IMR-90 (cell line): ENCODE results near the gene RNGTT. TPM values are rescaled to one million over a fixed set of nuclear protein-coding genes. Genes with fewer than 3 reads are reported as not detected.

Experiments used
- ATAC-seq: fragments of 200-7000 bp; cut with Tn5 transposase; 2 replicates; pipeline ENCODE4 v1.9.1; 2020; ENCODE audit warnings: low read depth, mild to moderate bottlenecking, moderate library complexity
- BruUV-seq: library from RNA; stranded (reverse); fragments of 400-500 nt; replicated peaks from 2 replicates; lab custom pipeline; 2021; lab: Mats Ljungman, UMichigan
- CTCF ChIA-PET: fragments of 300-600 bp; formaldehyde crosslinking; extraction: SDS; loops from one replicate; lab custom pipeline; 2021; ENCODE audit warnings: antibody characterized with exemption; lab: Yijun Ruan, JAX
- POLR2A ChIA-PET: fragments of 300-600 bp; sonication (Branson Sonifier 250); formaldehyde crosslinking; loops from one replicate; lab custom pipeline; 2022; ENCODE audit warnings: antibody characterized with exemption; ENCODE audit not compliant: unreplicated experiment; lab: Charles Lee
- DNase-seq: peaks from one replicate; pipeline ENCODE4 v3.0.0; 2013
- H2AFZ ChIP-seq: replicated peaks from 2 replicates; pipeline ENCODE3; 2013; ENCODE audit warnings: low read length, mild to moderate bottlenecking; ENCODE audit not compliant: poor library complexity
- H2AK5ac ChIP-seq: 2 replicates; pipeline ENCODE4 v1.6.1; 2013; ENCODE audit warnings: low read depth, low read length, inconsistent platforms
- H2AK9ac ChIP-seq: replicated peaks from 2 replicates; pipeline ENCODE3; 2013; ENCODE audit warnings: mild to moderate bottlenecking, low read depth, low read length, moderate library complexity; ENCODE audit not compliant: poor library complexity
- H2BK120ac ChIP-seq: 2 replicates; pipeline ENCODE4 v1.6.1; 2013; ENCODE audit warnings: low read depth, low read length, inconsistent platforms
- H2BK15ac ChIP-seq: 3 replicates; pipeline ENCODE4 v1.6.1; 2013; ENCODE audit warnings: low read depth, low read length, inconsistent platforms
- H2BK20ac ChIP-seq: 2 replicates; pipeline ENCODE4 v1.6.1; 2013; ENCODE audit warnings: low read depth, mild to moderate bottlenecking, inconsistent platforms, low read length, moderate library complexity
- H2BK5ac ChIP-seq: 2 replicates; pipeline ENCODE4 v1.6.1; 2013; ENCODE audit warnings: mild to moderate bottlenecking, low read depth, low read length, inconsistent platforms; ENCODE audit not compliant: poor library complexity, severe bottlenecking
- H3K14ac ChIP-seq: replicated peaks from 2 replicates; pipeline ENCODE4 v1.6.1; 2013; ENCODE audit warnings: low read depth, low read length, inconsistent platforms
- H3K18ac ChIP-seq: 2 replicates; pipeline ENCODE4 v1.6.1; 2013; ENCODE audit warnings: low read depth, low read length, control low read depth
- H3K23ac ChIP-seq: 2 replicates; pipeline ENCODE4 v1.6.1; 2013; ENCODE audit warnings: low read depth, low read length, inconsistent platforms
- H3K27ac ChIP-seq: 2 replicates; pipeline ENCODE4 v1.5.1; 2013; ENCODE audit warnings: mild to moderate bottlenecking, control low read depth, low read length; ENCODE audit not compliant: insufficient read depth
- H3K27me3 ChIP-seq: 2 replicates; pipeline ENCODE4 v1.6.1; 2013; ENCODE audit warnings: low read length; ENCODE audit not compliant: control insufficient read depth, insufficient read depth
- H3K36me3 ChIP-seq: 2 replicates; pipeline ENCODE4 v1.6.1; 2013; ENCODE audit warnings: low read length, mixed read lengths; ENCODE audit not compliant: control insufficient read depth, insufficient read depth
- H3K4ac ChIP-seq: 2 replicates; pipeline ENCODE4 v1.6.1; 2013; ENCODE audit warnings: low read depth, low read length, inconsistent platforms
- H3K4me1 ChIP-seq: 2 replicates; pipeline ENCODE4 v1.6.1; 2013; ENCODE audit warnings: low read length, mixed read lengths; ENCODE audit not compliant: control insufficient read depth, insufficient read depth
- H3K4me2 ChIP-seq: 2 replicates; pipeline ENCODE4 v1.6.1; 2013; ENCODE audit warnings: low read depth, mild to moderate bottlenecking, control low read depth, low read length, moderate library complexity
- H3K4me3 ChIP-seq: 2 replicates; pipeline ENCODE4 v1.5.1; 2013; ENCODE audit warnings: low read depth, mild to moderate bottlenecking, control low read depth, low read length, moderate library complexity; ENCODE audit not compliant: insufficient read depth
- H3K56ac ChIP-seq: 2 replicates; pipeline ENCODE4 v1.6.1; 2013; ENCODE audit warnings: low read length, inconsistent platforms; ENCODE audit not compliant: insufficient read depth; ENCODE audit errors: extremely low read depth
- H3K79me1 ChIP-seq, 2 experiments: 2 replicates each; pipeline ENCODE4 v1.6.1; 2013; ENCODE audit warnings: low read length in 2 of 2, inconsistent platforms in 1 of 2, low read depth in 1 of 2
- H3K9ac ChIP-seq: 2 replicates; pipeline ENCODE4 v1.6.1; 2013; ENCODE audit warnings: low read depth, low read length, control low read depth
- H3K9me1 ChIP-seq: 2 replicates; pipeline ENCODE4 v1.6.1; 2013; ENCODE audit warnings: low read length, inconsistent platforms; ENCODE audit not compliant: insufficient read depth
- H3K9me3 ChIP-seq: 2 replicates; pipeline ENCODE4 v1.6.1; 2013; ENCODE audit warnings: low read length; ENCODE audit not compliant: control insufficient read depth, insufficient read depth
- H4K20me1 ChIP-seq: 2 replicates; pipeline ENCODE4 v1.6.1; 2013; ENCODE audit warnings: low read length, inconsistent platforms; ENCODE audit not compliant: insufficient read depth
- H4K5ac ChIP-seq: 2 replicates; pipeline ENCODE4 v1.6.1; 2013; ENCODE audit warnings: mild to moderate bottlenecking, low read depth, low read length, control low read depth
- H4K8ac ChIP-seq, 2 experiments: 2 replicates each; pipeline ENCODE4 v1.6.1; 2013; ENCODE audit warnings: low read depth in 2 of 2, low read length in 2 of 2, control low read depth in 1 of 2, inconsistent platforms in 1 of 2
- H4K91ac ChIP-seq: 2 replicates; pipeline ENCODE4 v1.6.1; 2013; ENCODE audit warnings: low read depth, low read length, inconsistent platforms; ENCODE audit not compliant: insufficient read depth
- CHD1 ChIP-seq: IDR thresholded peaks from 2 replicates; pipeline ENCODE4 v1.6.1; 2012; ENCODE audit warnings: low read depth, low read length, improper control_type of control experiment
- CTCF ChIP-seq: conservative IDR thresholded peaks from 2 replicates; pipeline ENCODE4 v1.5.1; 2012; ENCODE audit warnings: mild to moderate bottlenecking, low read depth, low read length, improper control_type of control experiment
- MAFK ChIP-seq: IDR thresholded peaks from 2 replicates; pipeline ENCODE4 v1.6.1; 2012; ENCODE audit warnings: low read depth, low read length, improper control_type of control experiment
- MAZ ChIP-seq: IDR thresholded peaks from 2 replicates; pipeline ENCODE4 v1.6.1; 2012; ENCODE audit warnings: low read depth, mild to moderate bottlenecking, low read length, improper control_type of control experiment, moderate library complexity, borderline replicate concordance
- MXI1 ChIP-seq: IDR thresholded peaks from 2 replicates; pipeline ENCODE4 v1.6.1; 2012; ENCODE audit warnings: low read depth, mild to moderate bottlenecking, low read length, moderate library complexity, borderline replicate concordance
- NFE2L2 ChIP-seq: fragments of 150-350 bp; IDR thresholded peaks from 2 replicates; pipeline ENCODE4 v1.6.1; 2016; ENCODE audit warnings: low read depth, mild to moderate bottlenecking, low read length
- POLR2A ChIP-seq: IDR thresholded peaks from 2 replicates; pipeline ENCODE4 v1.6.1; 2012; ENCODE audit warnings: mild to moderate bottlenecking, low read depth, low read length
- RAD21 ChIP-seq: IDR thresholded peaks from 2 replicates; pipeline ENCODE4 v1.6.1; 2012; ENCODE audit warnings: low read length, improper control_type of control experiment
- RFX5 ChIP-seq: IDR thresholded peaks from 2 replicates; pipeline ENCODE4 v1.8.0; 2012; ENCODE audit warnings: low read depth, mild to moderate bottlenecking, low read length, moderate library complexity
- SMC3 ChIP-seq: fragments of 150-350 bp; IDR thresholded peaks from 2 replicates; pipeline ENCODE4 v1.6.1; 2016; ENCODE audit warnings: low read depth, mild to moderate bottlenecking, antibody characterized with exemption, low read length, moderate library complexity
- WGBS, 2 experiments: methylation state at CpG; one replicate each; pipeline versions ENCODE4 v1.1.5 to v1.1.7; 2013; ENCODE audit warnings: missing lambda C conversion rate in 2 of 2; ENCODE audit not compliant: insufficient read length in 1 of 2; ENCODE audit errors: extremely low coverage in 2 of 2; 5-methylcytosine and 5-hydroxymethylcytosine counted together
- dilution Hi-C: fragments of 300-500 bp; cut with HindIII; formaldehyde crosslinking; loops from one replicate; pipeline ENCODE4 v1.14.3; 2018; ENCODE audit warnings: low sequenced_read_pairs; ENCODE audit not compliant: unreplicated experiment
- in situ Hi-C: fragments of 300-500 bp; cut with MboI; formaldehyde crosslinking; loops from 3 replicates; pipeline ENCODE4 v1.14.3; 2019; ENCODE audit warnings: low sequenced_read_pairs, inconsistent platforms, mixed read lengths
- intact Hi-C: fragments of 100-400 bp; cut with micrococcal nuclease; formaldehyde crosslinking; loops from 2 replicates; pipeline ENCODE4 v1.10.0; 2022
- polyA plus RNA-seq, 3 experiments: library from polyadenylated mRNA; depleted of rRNA; stranded (reverse); fragments of >200 nt; gene quantifications; 2 replicates each; pipeline ENCODE4 v1.2.3, GENCODE V29; 2012; ENCODE audit warnings: low replicate concordance in 1 of 3
- total RNA-seq: library from RNA; depleted of rRNA; stranded (reverse); fragments of >200 nt; gene quantifications from 2 replicates; pipeline ENCODE4 v1.2.3, GENCODE V29; 2012

RNGTT gene
- total and polyA plus RNA-seq, 2 of the 4 experiments (the other 2 are of a cell fraction) = 5.4 to 21.7 TPM

GRCh38 chr6:88983532-88983931, 20.1 kb upstream of the RNGTT start:
- intact Hi-C loops (loop anchor here (1.0 to 5.0 kb wide), 5 partner anchors 97 to 629 kb away; partner anchors contain the start of genes PM20D2, PNRC1 and UBE2J1), dilution Hi-C loops (no loop called here), in situ Hi-C loops (loop anchor here (5.0 to 25.0 kb wide), 4 partner anchors 91 to 629 kb away; partner anchors contain the start of gene UBE2J1)
- Histone ChIP-seq H4K5ac (no peak overlapping the region), H2AK5ac (no peak overlapping the region), H2AK9ac (no peak overlapping the region), H3K9ac (no peak overlapping the region), H2BK15ac (no peak overlapping the region), H3K4me2 (no peak overlapping the region), H3K4me3 (no peak overlapping the region), H4K20me1 (no peaks in the 10 kb centered on the region), H4K8ac (no peak overlapping the region), H3K9me3 (no peaks in the 10 kb centered on the region), H4K91ac (no peak overlapping the region), H3K14ac (no peak overlapping the region), H2AFZ (no peak overlapping the region), H3K79me1 (no peaks in the 10 kb centered on the region), H3K4me1 (no peaks in the 10 kb centered on the region), H3K27me3 (peaks cover 3% of the 10 kb centered on the region; the same call in 1 of the 2 replicates), H3K4ac (no peak overlapping the region), H3K9me1 (no peaks in the 10 kb centered on the region), H3K27ac (no peak overlapping the region), H2BK120ac (no peak overlapping the region), H3K18ac (no peak overlapping the region), H2BK20ac (no peak overlapping the region), H3K36me3 (no peaks in the 10 kb centered on the region), H2BK5ac (no peak overlapping the region), H3K56ac (no peak overlapping the region), H3K23ac (no peak overlapping the region)
- DNase-seq (peak; percentile 36), ATAC-seq (no peak)
- no TSS peak for BruUV-seq
- ChIA-PET POLR2A (no interaction called here), CTCF (interaction anchor here (0.6 to 2.4 kb wide), 5 partner anchors 30 to 258 kb away, joined by 3 to 7 read pairs (median 3); no protein-coding TSS in a partner anchor)
- 20% methylated on average over 1 of the region's 4 CpGs; no CpG with 5 or more reads in 1 of the 2 experiments for WGBS, 2 experiments
- TF ChIP-seq NFE2L2 = no peak
- TF ChIP-seq RAD21 = peak; percentile 32; the same call in 1 of the 2 replicates
- no peak for TF ChIP-seq MXI1
- TF ChIP-seq CHD1 = no peak
- no peak for TF ChIP-seq MAZ
- no peak for TF ChIP-seq RFX5
- TF ChIP-seq MAFK = no peak
- peak; percentile 43 for TF ChIP-seq CTCF
- TF ChIP-seq POLR2A = no peak
- 0 out of 2 replicates have a peak, but pooled peaks have one; percentile 10 for TF ChIP-seq SMC3
